SK-N-SH (cell line): Measurements from ENCODE around the gene NOS2. TPM values are rescaled to one million over a fixed set of nuclear protein-coding genes. Genes with fewer than 3 reads are reported as not detected.

Experiments
- CTCF ChIA-PET: fragments of 300-600, 350-600 bp; formaldehyde crosslinking; extraction: SDS; loops from one replicate; lab custom pipeline; 2021; lab: Yijun Ruan, JAX
- POLR2A ChIA-PET: fragments of 350-600 bp; sonication (Branson Sonifier 250); formaldehyde crosslinking; extraction: SDS; loops from one replicate; lab custom pipeline; 2020; ENCODE audit warnings: antibody characterized with exemption, inconsistent platforms; lab: Yijun Ruan, JAX
- DNase-seq: peaks from one replicate; pipeline ENCODE4 v3.0.0; 2012
- H2AFZ ChIP-seq: fragments of 200-600 bp; sonication (generic); 2 replicates; pipeline ENCODE4 v1.8.1; 2016; ENCODE audit warnings: antibody characterized with exemption, mild to moderate bottlenecking, low read depth
- H3F3A ChIP-seq: fragments of 200-600 bp; sonication (generic); replicated peaks from 2 replicates; pipeline ENCODE3; 2016; ENCODE audit warnings: antibody characterized with exemption, mild to moderate bottlenecking; ENCODE audit not compliant: insufficient read depth
- H3K27ac ChIP-seq, 2 experiments: fragments of 200-500 bp in 1 of 2; fragments of 200-600 bp in 1 of 2; sonication (Bioruptor generic) in 1 of 2; sonication (generic), shearing (Covaris generic) in 1 of 2; 2 replicates each; pipeline versions ENCODE4 v1.5.1 to v1.6.1; 2014 to 2016; ENCODE audit warnings: low read depth in 2 of 2, inconsistent platforms in 1 of 2, low read length in 1 of 2, mild to moderate bottlenecking in 1 of 2, mixed read lengths in 1 of 2
- H3K27me3 ChIP-seq: fragments of 200-600 bp; sonication (generic), shearing (Covaris generic); 2 replicates; pipeline ENCODE4 v1.6.1; 2016; ENCODE audit warnings: mixed run types; ENCODE audit not compliant: insufficient read depth
- H3K36me3 ChIP-seq, 2 experiments: fragments of 200-500 bp in 1 of 2; fragments of 200-600 bp in 1 of 2; sonication (Bioruptor generic) in 1 of 2; sonication (generic) in 1 of 2; replicated peaks in 1 of 2; 2 replicates each; pipeline versions ENCODE3 to v1.5.1; 2014 to 2016; ENCODE audit warnings: low read length in 1 of 2, mild to moderate bottlenecking in 1 of 2; ENCODE audit not compliant: insufficient read depth in 2 of 2, control insufficient read depth in 1 of 2
- H3K4me1 ChIP-seq, 2 experiments: fragments of 200-500 bp in 1 of 2; fragments of 200-600 bp in 1 of 2; sonication (Bioruptor generic) in 1 of 2; sonication (generic), shearing (Covaris generic) in 1 of 2; 2 replicates each; pipeline versions ENCODE4 v1.5.1 to v1.6.1; 2014 to 2016; ENCODE audit warnings: low read depth in 1 of 2, low read length in 1 of 2, mixed run types in 1 of 2; ENCODE audit not compliant: insufficient read depth in 2 of 2, control insufficient read depth in 1 of 2
- H3K4me2 ChIP-seq: fragments of 200-600 bp; sonication (generic), shearing (Covaris generic); 2 replicates; pipeline ENCODE4 v1.6.1; 2017; ENCODE audit warnings: mixed run types
- H3K4me3 ChIP-seq, 2 experiments: fragments of 200-500 bp in 1 of 2; fragments of 200-600 bp in 1 of 2; sonication (Bioruptor generic) in 1 of 2; sonication (generic), shearing (Covaris generic) in 1 of 2; 2 replicates each; pipeline versions ENCODE4 v1.5.1 to v1.8.1; 2014 to 2016; ENCODE audit warnings: low read depth in 2 of 2, inconsistent platforms in 1 of 2, low read length in 1 of 2, mild to moderate bottlenecking in 1 of 2, mixed read lengths in 1 of 2, moderate library complexity in 1 of 2
- H3K79me2 ChIP-seq: fragments of 200-600 bp; sonication (generic); 2 replicates; pipeline ENCODE4 v1.8.1; 2017; ENCODE audit warnings: mild to moderate bottlenecking; ENCODE audit not compliant: insufficient read depth
- H3K9ac ChIP-seq: fragments of 200-600 bp; sonication (generic); 2 replicates; pipeline ENCODE4 v1.6.1; 2017; ENCODE audit warnings: mixed run types
- H3K9me2 ChIP-seq: fragments of 200-600 bp; sonication (generic); 2 replicates; pipeline ENCODE4 v1.6.1; 2017; ENCODE audit warnings: mixed run types
- H3K9me3 ChIP-seq: fragments of 200-600 bp; sonication (generic); 2 replicates; pipeline ENCODE4 v1.6.1; 2017; ENCODE audit warnings: mixed run types, mild to moderate bottlenecking, moderate library complexity
- H4K20me1 ChIP-seq: fragments of 200-600 bp; sonication (generic); 2 replicates; pipeline ENCODE4 v1.6.1; 2017; ENCODE audit warnings: mild to moderate bottlenecking, mixed run types; ENCODE audit not compliant: insufficient read depth
- EP300 ChIP-seq, 2 experiments: IDR thresholded peaks; 2 replicates each; pipeline versions ENCODE4 v1.4.0 to v1.6.1; 2012; ENCODE audit warnings: borderline replicate concordance in 1 of 2, low read depth in 1 of 2, low read length in 1 of 2
- FOXM1 ChIP-seq: IDR thresholded peaks from 2 replicates; pipeline ENCODE4 v1.4.0; 2012; ENCODE audit warnings: low read depth, mild to moderate bottlenecking
- GATA2 ChIP-seq: sonication (generic); formaldehyde crosslinking; IDR thresholded peaks from 2 replicates; pipeline ENCODE4 v1.5.0; 2020; ENCODE audit warnings: mild to moderate bottlenecking, missing genetic modification reagents
- IRF3 ChIP-seq: fragments of 150-350 bp; IDR thresholded peaks from 2 replicates; pipeline ENCODE4 v1.6.1; 2016; ENCODE audit warnings: mild to moderate bottlenecking, low read depth, low read length
- JUND ChIP-seq: IDR thresholded peaks from 2 replicates; pipeline ENCODE4 v1.4.0; 2012
- MEF2A ChIP-seq: IDR thresholded peaks from 2 replicates; pipeline ENCODE4 v1.4.0; 2012; ENCODE audit warnings: low read depth, borderline replicate concordance
- MXI1 ChIP-seq: IDR thresholded peaks from 2 replicates; pipeline ENCODE4 v1.6.1; 2012; ENCODE audit warnings: mild to moderate bottlenecking, low read depth, low read length, improper control_type of control experiment
- NFIC ChIP-seq: IDR thresholded peaks from 2 replicates; pipeline ENCODE4 v1.4.0; 2012; ENCODE audit warnings: borderline replicate concordance
- NRF1 ChIP-seq: IDR thresholded peaks from 2 replicates; pipeline ENCODE4 v1.6.1; 2012; ENCODE audit warnings: low read depth, mild to moderate bottlenecking, low read length
- POLR2AphosphoS5 ChIP-seq: IDR thresholded peaks from 2 replicates; pipeline ENCODE4 v1.6.1; 2012; ENCODE audit warnings: low read depth, low read length
- RAD21 ChIP-seq: IDR thresholded peaks from 2 replicates; pipeline ENCODE4 v1.6.1; 2012; ENCODE audit warnings: mild to moderate bottlenecking, low read length
- REST ChIP-seq: IDR thresholded peaks from 2 replicates; pipeline ENCODE4 v1.6.1; 2012; ENCODE audit warnings: mild to moderate bottlenecking, low read depth, low read length, moderate library complexity
- RFX5 ChIP-seq: IDR thresholded peaks from 2 replicates; pipeline ENCODE4 v1.6.1; 2012; ENCODE audit warnings: mild to moderate bottlenecking, improper control_type of control experiment, low read length
- SIN3A ChIP-seq: IDR thresholded peaks from 2 replicates; pipeline ENCODE4 v1.6.1; 2012; ENCODE audit warnings: low read depth, mild to moderate bottlenecking, low read length, moderate library complexity, borderline replicate concordance
- SMC3 ChIP-seq: IDR thresholded peaks from 2 replicates; pipeline ENCODE4 v1.6.1; 2012; ENCODE audit warnings: low read depth, low read length, improper control_type of control experiment
- TAF1 ChIP-seq: IDR thresholded peaks from 2 replicates; pipeline ENCODE4 v1.6.1; 2012; ENCODE audit warnings: low read depth, mild to moderate bottlenecking, low read length, moderate library complexity, borderline replicate concordance
- TCF12 ChIP-seq: IDR thresholded peaks from 2 replicates; pipeline ENCODE4 v1.4.0; 2012
- USF1 ChIP-seq: IDR thresholded peaks from 2 replicates; pipeline ENCODE4 v1.4.0; 2012; ENCODE audit warnings: low read depth, borderline replicate concordance
- USF2 ChIP-seq: fragments of 150-350 bp; IDR thresholded peaks from 2 replicates; pipeline ENCODE4 v1.6.1; 2017; ENCODE audit warnings: antibody characterized with exemption, low read length, low read depth, borderline replicate concordance
- YY1 ChIP-seq: IDR thresholded peaks from 2 replicates; pipeline ENCODE4 v1.4.0; 2012; ENCODE audit warnings: low read depth, mild to moderate bottlenecking
- WGBS: methylation state at CpG from one replicate; pipeline ENCODE4 v1.1.6; 2017; ENCODE audit warnings: low lambda C conversion rate; 5-methylcytosine and 5-hydroxymethylcytosine counted together
- polyA plus RNA-seq, 3 experiments: library from polyadenylated mRNA; depleted of rRNA; stranded (reverse); fragments of >200 nt; gene quantifications; 2 replicates each; pipeline ENCODE4 v1.2.3, GENCODE V29; 2012

NOS2 gene
- polyA plus RNA-seq, 1 of the 3 experiments (the other 2 are of a cell fraction), result not detected

- ChIA-PET CTCF (interaction anchor here (1.0 to 3.0 kb wide), 5 partner anchors 11 to 103 kb away, joined by 3 to 18 read pairs (median 3); no protein-coding TSS in a partner anchor), POLR2A (interaction anchor here (0.6 kb wide), 1 partner anchor 57 kb away, joined by 4 read pairs; no protein-coding TSS in a partner anchor)
- Histone ChIP-seq H3K27ac (no peak overlapping the region), H2AFZ (no peak overlapping the region), H3K9me3 (no peaks in the 10 kb centered on the region), H3K9ac (no peak overlapping the region), H3K4me1 (no peaks in the 10 kb centered on the region), H3K4me2 (no peak overlapping the region), H3K9me2 (no peaks in the 10 kb centered on the region), H3F3A (no peaks in the 10 kb centered on the region), H3K4me3 (no peak overlapping the region), H3K79me2 (no peaks in the 10 kb centered on the region), H3K27me3 (no peaks in the 10 kb centered on the region), H3K36me3 (no peaks in the 10 kb centered on the region), H4K20me1 (no peaks in the 10 kb centered on the region)
- TF ChIP-seq YY1 (no peak), USF2 (no peak), JUND (no peak), IRF3 (no peak)
- no peak for DNase-seq
- WGBS, result 67% methylated on average over 9 of the region's 11 CpGs
These were observed 23.3 kb downstream of the NOS2 start for GRCh38 chr17:27776882-27777624.

- no peak overlapping the region for H3K4me3 ChIP-seq
- POLR2A ChIA-PET, result no interaction called here
- no peaks in the 10 kb centered on the region for H3K79me2 ChIP-seq
- TF ChIP-seq GATA2 (no peak), NFIC (no peak), SIN3A (no peak), POLR2AphosphoS5 (no peak), REST (no peak), USF1 (no peak), NRF1 (no peak), RFX5 (no peak), YY1 (no peak), EP300 (IDR thresholded peaks at IDR 0.05; ENCODE audit: borderline replicate concordance in 1 of 2, low read depth in 1 of 2, low read length in 1 of 2) (no peak), TCF12 (no peak), MXI1 (no peak), TAF1 (no peak), IRF3 (no peak), RAD21 (no peak), FOXM1 (no peak), MEF2A (no peak), SMC3 (no peak)
- no peak overlapping the region for H3K9ac ChIP-seq
- H3K27me3 ChIP-seq, result no peaks in the 10 kb centered on the region
- no peaks in the 10 kb centered on the region for H3K9me2 ChIP-seq
- H3K36me3 ChIP-seq, result no peaks in the 10 kb centered on the region
- WGBS, result 41% methylated on average over 8 of the region's 9 CpGs
- no peak overlapping the region for H2AFZ ChIP-seq
- no peak for DNase-seq
- no peak overlapping the region for H3K4me2 ChIP-seq
- no peaks in the 10 kb centered on the region for H3K9me3 ChIP-seq
- H4K20me1 ChIP-seq, result no peaks in the 10 kb centered on the region
- no peaks in the 10 kb centered on the region for H3F3A ChIP-seq
- no peak overlapping the region for H3K27ac ChIP-seq
- CTCF ChIA-PET, result interaction anchor here (0.8 to 3.4 kb wide), 6 partner anchors 12 to 121 kb away, joined by 3 to 18 read pairs (median 12); no protein-coding TSS in a partner anchor
- H3K4me1 ChIP-seq, result no peaks in the 10 kb centered on the region; a peak in 1 of 4 replicates
These were observed 28.7 kb downstream of the NOS2 start for GRCh38 chr17:27771586-27771985.
